ENCODE data around the gene KCTD4.

The KCTD4 gene

DNA sequence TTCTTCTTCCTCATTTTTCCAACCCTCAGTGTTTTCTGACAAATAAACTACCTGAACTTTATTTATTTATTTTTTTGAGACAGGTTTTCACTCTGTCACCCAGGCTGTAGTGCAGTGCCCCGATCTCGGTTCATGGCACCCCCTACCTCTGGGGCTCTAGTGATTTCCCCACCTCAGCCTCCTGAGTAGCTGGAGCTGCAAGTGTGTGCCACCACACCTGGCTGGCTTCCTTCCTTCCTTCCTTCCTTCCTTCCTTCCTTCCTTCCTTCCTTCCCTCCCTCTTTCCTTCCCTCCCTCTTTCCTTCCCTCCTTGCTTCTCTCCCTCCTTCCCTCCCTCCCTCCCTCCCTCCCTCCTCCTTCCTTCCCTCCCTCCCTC, 32.3 kb downstream of the KCTD4 start:
- no peak for DNase-seq

DNA sequence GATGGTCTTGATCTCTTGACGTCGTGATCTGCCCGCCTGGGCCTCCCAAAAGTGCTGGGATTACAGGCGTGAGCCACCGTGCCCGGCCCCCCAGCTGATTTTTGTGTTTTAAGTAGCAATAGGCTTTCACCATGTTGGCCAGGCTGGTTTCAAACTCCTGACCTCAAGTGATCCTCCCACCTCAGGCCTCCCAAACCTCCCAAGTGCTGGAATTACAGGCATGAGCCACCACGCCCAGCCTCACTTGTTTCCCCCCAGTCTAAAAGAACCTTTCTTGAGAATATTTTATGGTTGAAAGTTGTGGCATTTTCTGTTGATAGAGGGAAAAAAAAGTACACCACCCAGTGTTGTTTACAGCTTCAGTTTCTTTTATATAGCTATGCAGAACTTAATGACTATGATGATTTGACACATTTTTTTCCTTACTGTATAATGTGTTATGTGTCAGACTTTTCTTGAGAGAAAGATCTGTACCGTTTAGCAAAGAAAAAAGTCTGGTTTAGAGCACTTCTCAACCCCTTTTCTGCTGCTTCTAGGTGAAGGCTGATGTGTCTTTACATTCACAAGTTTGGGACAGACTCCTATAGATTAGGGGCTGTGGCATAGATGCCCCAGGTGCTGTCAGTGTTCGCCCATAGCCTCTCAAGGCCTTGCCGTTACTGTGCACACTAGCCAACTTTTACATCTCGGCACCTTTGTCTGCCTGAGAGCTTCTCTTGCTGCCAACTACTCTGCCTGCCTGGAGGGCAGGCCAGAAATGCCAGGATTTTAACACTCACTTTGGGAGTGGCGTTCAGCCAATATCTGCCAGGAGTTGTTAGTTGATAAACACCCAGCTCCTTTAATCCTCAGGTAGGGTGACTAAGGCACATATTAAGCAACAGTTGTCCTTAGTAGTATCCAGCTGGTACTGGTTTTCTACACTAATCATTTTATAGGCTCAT, 33.0 kb downstream of the KCTD4 start:
- DNase-seq: no peak

DNA sequence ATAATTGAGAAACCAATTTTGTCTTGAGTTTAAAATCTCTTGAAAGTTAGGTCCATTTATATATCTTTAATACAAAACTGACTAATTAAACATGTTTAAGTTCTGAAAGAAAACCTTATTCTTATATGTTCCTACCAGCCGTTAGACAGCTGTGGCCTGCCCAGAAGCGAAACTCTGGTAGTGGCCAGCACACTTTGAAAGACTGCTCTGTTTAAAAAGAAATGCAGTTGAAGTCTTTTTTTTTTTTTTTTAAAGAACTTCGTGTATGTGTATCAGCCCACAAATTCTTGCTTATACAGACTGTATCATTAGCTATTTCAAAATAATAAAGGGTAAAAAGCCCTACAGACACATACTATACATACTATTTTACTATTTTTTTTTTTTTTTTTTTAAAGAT, 34.0 kb downstream of the KCTD4 start:
- DNase-seq: no peak

DNA sequence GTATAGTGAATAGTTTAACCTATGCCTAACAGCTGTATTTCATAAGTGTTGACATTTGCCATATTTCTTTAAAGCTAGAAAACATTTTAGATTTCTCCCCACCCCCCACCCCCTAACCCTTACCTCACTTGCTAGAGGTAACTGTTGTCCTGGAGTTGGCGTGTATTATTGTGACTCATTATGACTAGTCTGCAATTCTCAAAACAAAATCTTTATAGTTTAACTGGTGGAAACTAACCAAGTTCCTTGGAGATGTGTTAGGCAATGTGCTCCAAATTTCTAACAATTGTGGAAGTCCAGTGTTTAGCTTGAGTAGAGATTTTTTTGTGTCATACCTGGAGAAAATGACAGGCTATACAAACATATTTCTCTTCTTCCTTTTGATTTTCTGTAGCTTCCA, 38.0 kb downstream of the KCTD4 start:
- peak; percentile 88 for DNase-seq

DNA sequence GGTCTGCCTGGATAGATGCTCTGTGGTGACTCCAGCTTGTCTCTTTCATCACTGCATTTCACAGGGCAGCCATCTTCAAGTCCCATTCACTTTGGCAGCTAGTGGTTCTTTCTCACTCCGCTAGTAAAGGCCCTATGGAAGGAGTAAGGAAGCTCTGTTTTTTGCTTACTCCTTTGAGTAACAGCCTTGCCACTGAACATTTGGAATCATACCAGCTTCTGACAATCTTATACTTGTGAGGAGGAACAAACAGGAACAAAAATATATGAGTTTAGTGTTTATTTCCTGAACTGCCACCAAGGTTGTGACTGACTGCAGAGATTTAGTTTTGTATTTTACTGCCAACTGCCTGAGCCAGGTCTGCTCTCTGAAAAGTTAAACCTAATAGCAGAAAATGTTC, 38.7 kb downstream of the KCTD4 start:
- no peak for DNase-seq

DNA sequence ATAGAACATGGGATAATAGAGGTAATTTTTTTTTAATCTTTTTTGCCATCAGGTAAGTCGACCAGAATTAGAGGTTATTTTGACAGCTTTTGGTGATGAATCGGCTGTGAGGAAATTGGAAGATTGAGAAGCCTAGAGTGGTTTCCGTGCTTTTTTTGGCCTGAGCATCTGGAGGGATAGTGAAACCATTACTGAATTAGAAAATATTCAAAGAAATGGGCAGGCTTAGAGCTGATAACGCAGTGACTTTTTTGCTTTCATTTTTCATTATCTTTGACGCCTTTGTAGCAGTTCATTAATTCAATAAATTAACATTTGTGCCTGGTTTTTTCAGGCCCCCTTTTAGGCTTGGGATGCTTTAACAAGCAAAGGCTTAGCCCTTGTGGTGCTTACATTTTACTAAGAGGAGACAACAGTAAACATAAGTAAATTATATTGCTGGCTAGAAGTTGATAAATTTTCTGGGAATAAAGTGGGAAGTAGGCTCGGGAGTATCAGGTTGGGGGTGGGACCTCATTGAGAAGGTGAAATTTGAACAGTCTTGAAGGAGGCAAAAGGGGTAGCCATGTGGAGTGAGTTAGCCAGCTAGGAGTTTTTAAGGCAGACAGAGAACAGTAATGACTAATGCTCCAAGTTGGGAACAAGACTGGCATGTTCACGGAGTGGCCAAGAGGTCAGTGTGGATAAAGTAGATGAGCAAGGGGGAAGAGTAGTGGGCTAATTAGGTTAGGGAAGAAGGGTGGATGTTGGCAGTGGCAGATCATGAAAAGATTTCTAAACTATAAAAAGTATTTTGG, 44.1 kb downstream of the KCTD4 start:
- DNase-seq: no peak

DNA sequence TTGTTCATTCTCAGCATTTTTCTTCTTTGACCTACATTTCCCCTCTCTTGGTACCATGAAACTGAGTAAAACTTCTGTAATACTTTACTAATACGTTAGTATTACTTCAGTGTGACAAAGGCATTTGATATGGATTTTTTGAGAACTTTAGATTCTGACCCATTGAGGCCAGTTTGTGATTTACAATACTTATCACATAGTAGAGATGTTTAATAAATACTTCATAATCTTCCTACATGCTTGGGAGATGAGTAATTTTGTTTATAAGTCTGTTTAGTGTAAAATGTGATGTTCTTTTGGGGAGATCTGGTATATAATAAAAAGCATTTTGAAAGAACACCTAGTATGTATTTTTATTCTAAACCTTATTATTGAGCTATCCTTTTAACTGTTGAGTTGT, 50.9 kb downstream of the KCTD4 start:
- no peak for DNase-seq

DNA sequence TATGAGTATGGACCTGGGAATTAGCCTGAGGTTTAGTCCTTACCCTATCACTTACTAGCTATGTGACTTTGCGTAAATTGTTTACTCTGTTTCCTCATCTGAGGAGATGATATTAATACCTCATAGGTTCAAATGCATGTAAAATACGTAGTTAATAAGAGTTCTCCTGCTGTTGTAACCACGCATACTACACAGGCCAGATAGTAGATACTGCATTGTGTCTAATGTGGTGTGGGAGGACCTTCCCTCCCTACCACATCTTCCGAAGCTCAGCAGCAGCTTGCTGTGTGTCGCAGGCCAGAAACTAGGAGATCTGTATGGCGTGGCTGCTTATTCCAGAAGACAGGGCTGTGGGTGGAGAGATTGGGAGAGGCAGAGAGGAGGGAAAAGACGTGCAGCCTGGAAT, 57.5 kb downstream of the KCTD4 start:
- no peak for DNase-seq

Measured in fibroblast of skin of right biceps (primary cell).